GM18526 (cell line): ENCODE measurements around the gene FAT3.

ENCODE experiments used
- POLR2A ChIP-seq: IDR thresholded peaks from 3 replicates; pipeline ENCODE4 v1.6.1; 2011; ENCODE audit not compliant: insufficient read length; ENCODE audit errors: extremely low read depth

Gene FAT3

GRCh38 chr11:92257536-92257935 is 32.9 kb downstream of the FAT3 start:
- no peak for TF ChIP-seq POLR2A

GRCh38 chr11:92259861-92260260 is 35.2 kb downstream of the FAT3 start:
- TF ChIP-seq POLR2A, result no peak

GRCh38 chr11:92264350-92264749 is 39.7 kb downstream of the FAT3 start:
- TF ChIP-seq POLR2A, result no peak

GRCh38 chr11:92266806-92267205 is 42.2 kb downstream of the FAT3 start:
- TF ChIP-seq POLR2A, result no peak

GRCh38 chr11:92267278-92267677 is 42.7 kb downstream of the FAT3 start:
- no peak for TF ChIP-seq POLR2A

- TF ChIP-seq POLR2A, result no peak
Observed at GRCh38 chr11:92267968-92268367, 43.4 kb downstream of the FAT3 start.

GRCh38 chr11:92268546-92268945 is 43.9 kb downstream of the FAT3 start:
- TF ChIP-seq POLR2A, result no peak

GRCh38 chr11:92269021-92269420 is 44.4 kb downstream of the FAT3 start:
- no peak for TF ChIP-seq POLR2A

- TF ChIP-seq POLR2A, result no peak
Observed at GRCh38 chr11:92269841-92270240, 45.2 kb downstream of the FAT3 start.

- no peak for TF ChIP-seq POLR2A
Observed at GRCh38 chr11:92272651-92273050, 48.0 kb downstream of the FAT3 start.
